Retinal pigment epithelial cell (primary cell): ENCODE measurements around the gene APOBR.

ENCODE experiments used
- DNase-seq: peaks from one replicate; pipeline ENCODE4 v3.0.0-alpha.2; 2010; ENCODE audit warnings: low read depth
- H3K4me3 ChIP-seq: 2 replicates; pipeline ENCODE4 v1.5.1; 2011; ENCODE audit warnings: mild to moderate bottlenecking, low read length, control low read depth, moderate library complexity
- TF ChIP-seq, protein P1 (sequence below): conservative IDR thresholded peaks from 2 replicates; pipeline ENCODE4 v1.5.1; 2011; ENCODE audit warnings: low read depth, low read length, control low read depth, inconsistent platforms

The APOBR gene

DNA sequence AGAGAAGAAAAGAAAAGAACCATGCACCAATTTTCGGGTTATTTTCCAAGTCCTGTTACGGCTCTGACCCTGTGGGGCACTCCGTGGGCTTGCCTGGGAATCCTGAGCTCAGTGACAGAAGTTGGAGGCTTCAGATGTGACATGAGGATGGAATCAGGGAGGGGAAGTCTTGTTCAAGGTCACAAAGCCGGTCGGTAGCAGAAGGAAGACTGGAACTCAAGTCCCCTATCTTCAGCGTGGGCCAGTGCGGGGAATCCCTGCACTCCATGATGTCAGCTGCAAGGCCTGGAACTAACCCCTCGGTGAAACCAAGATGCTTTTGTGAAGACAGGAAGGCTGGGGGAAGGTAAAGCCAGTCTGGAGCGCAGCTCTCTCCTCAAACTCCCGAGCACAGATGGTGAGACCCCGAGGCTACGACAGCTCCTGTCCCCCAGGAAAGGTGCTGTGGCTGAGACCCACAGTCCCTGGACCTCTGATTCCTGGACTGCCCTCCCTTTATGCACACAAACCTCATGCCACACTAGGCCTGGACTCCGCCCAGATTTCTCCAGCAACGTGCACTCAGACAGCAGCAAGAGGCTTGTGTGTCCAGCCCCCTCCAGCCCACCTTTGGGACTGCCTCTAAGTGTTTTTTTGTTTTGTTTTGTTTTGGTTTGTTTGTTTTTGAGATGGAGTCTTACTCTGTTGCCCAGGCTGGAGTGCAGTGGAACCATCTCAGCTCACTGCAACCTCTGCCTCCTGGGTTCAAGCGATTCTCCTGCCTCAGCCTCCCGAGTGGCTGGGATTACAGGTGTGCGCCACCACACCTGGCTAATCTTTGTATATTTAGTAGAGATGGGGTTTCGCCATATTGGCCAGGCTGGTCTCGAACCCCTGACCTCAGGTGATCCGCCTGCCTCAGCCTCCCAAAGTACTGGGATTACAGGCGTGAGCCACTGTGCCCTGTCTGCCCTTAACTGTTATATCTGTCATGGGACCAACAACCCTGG is 17.7 kb downstream of the APOBR start:
- no peak for DNase-seq
- H3K4me3 ChIP-seq: no peak overlapping the region
- TF ChIP-seq, protein P1, sequence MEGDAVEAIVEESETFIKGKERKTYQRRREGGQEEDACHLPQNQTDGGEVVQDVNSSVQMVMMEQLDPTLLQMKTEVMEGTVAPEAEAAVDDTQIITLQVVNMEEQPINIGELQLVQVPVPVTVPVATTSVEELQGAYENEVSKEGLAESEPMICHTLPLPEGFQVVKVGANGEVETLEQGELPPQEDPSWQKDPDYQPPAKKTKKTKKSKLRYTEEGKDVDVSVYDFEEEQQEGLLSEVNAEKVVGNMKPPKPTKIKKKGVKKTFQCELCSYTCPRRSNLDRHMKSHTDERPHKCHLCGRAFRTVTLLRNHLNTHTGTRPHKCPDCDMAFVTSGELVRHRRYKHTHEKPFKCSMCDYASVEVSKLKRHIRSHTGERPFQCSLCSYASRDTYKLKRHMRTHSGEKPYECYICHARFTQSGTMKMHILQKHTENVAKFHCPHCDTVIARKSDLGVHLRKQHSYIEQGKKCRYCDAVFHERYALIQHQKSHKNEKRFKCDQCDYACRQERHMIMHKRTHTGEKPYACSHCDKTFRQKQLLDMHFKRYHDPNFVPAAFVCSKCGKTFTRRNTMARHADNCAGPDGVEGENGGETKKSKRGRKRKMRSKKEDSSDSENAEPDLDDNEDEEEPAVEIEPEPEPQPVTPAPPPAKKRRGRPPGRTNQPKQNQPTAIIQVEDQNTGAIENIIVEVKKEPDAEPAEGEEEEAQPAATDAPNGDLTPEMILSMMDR: no peak

DNA sequence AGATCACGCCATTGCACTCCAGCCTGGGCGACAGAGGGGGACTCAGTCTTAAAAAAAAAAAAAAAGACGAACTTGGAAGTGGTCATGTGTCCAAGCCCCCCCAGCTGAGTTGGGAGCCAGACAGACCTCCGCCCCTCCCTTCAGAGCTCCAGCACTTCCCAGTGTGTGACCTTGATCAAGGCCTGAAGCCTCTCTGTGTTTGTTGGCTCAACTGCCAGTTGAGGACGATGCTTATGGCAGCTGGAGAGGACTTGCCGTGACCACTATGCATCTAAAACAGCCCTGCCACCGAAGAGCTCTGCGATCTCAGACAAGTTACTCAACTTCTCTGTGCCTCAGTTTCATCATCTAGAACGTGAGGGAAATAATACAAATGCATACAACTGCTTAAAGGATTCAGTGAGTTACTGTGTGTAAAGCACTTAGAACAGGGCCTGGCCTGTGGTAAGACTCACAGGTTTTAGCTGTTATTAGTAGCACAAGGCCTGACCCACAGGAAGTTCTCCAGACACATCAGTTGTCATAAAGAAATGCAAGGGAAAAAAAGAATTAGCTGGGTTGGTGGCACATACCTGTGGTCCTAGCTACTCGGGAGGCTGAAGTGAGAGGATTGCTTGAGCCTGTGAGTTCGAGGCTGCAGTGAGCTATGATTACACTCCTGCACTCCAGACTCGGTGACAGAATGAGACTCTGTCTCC is 19.2 kb downstream of the APOBR start:
- H3K4me3 ChIP-seq: no peak overlapping the region
- TF ChIP-seq, protein P1: no peak
- no peak for DNase-seq

DNA sequence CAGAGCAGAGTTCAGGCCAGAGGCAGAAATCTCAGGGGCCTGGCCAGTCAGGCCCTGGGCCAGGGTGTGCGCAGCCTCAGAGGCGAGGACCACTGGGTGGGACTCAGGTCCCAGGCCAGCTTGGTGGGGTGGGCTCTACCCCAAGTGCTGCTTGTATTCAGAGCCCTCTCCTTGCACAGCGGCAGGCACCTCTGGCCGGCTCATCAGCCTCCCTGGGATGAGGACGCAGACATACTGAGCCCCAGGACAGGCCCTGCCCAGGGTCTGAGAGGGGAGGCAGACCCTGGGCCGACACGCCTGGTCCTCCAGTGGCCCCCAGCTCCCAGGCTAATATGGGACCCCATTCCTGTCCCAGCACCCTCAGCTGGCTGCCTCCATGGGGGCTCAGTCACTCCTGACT is 19.8 kb downstream of the APOBR start:
- H3K4me3 ChIP-seq: no peak overlapping the region
- TF ChIP-seq, protein P1: no peak
- no peak for DNase-seq

DNA sequence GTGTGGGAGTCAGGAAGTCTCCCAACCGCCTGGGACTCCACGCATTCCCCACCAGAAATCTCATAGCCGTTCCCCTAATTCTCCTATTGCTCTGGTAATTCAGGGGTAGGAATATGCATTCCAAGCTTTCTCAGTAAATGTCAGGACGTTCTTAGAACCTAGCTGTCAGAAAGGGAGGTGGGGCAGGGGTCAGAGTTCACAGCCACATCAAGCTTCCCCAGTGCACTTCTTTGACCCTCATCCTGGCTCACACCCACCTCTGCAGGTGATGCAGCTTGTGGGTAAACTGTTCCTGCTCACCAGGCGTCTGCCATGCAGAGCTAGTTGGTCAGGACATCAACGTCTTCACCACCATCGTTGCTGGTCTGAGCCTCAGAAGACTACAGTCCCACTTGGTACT is 26.2 kb downstream of the APOBR start:
- TF ChIP-seq, protein P1: no peak
- H3K4me3 ChIP-seq: no peak overlapping the region
- DNase-seq: no peak

DNA sequence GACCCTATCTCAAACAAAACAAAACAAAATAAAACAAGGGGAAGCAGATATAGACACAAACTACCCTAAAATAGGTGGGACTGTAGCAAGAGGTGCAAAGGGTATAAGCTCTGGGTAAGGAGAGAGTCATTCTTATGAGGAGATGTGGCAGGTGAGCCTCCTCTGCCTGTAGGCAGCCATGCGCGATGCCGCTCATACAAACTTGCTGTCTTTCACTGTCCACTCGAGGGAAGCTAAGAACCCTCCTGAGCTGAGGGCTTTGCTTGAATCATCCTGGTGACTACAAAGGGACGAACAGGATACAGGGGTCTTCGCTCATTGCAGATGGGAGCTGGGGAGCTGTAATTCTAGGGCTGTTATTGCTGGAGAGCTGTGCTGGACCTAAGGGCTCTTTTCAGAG is 27.0 kb downstream of the APOBR start:
- H3K4me3 ChIP-seq: no peak overlapping the region
- DNase-seq: no peak
- TF ChIP-seq, protein P1: no peak

DNA sequence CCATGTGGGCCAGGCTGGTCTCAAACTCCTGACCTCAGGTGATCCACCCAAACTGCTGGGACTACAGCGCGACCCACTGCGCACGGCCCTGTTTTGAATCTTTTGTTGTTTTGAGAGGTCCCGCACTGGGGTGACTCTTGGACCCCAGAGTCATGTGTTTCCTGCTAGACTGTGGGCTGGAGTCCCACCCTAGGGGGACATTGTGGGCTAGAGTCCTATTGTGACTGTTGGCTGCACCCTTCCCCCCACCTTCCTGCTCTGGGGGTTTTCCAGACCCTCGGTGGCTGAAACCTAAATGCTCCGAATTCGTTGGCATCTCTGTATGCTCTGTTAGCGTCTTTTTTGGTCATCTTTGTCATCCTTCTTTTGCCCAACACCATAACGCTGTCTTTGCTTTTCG is 28.3 kb downstream of the APOBR start:
- TF ChIP-seq, protein P1: no peak
- no peak for DNase-seq
- no peak overlapping the region for H3K4me3 ChIP-seq
